ENCODE measurements around the gene VPREB1. TPM values are rescaled to one million over a fixed set of nuclear protein-coding genes. Genes with fewer than 3 reads are reported as not detected.

VPREB1 gene
- total and polyA plus RNA-seq, 2 donors (not counting 1 experiment from before 2014, with no cell fraction given) = not detected

GRCh38 chr22:22229683-22230420, 14.7 kb upstream of the VPREB1 start:
- H3K9me3 ChIP-seq (ENCODE audit: control insufficient read depth, insufficient read depth, low read depth, low read length) = no peaks in the 10 kb centered on the region
- H3K36me3 ChIP-seq (ENCODE audit: control insufficient read depth, insufficient read depth, low read length) = no peaks in the 10 kb centered on the region
- no peaks in the 10 kb centered on the region for H3K79me2 ChIP-seq (ENCODE audit: control insufficient read depth, insufficient read depth, low read length)
- no peak for TF ChIP-seq EZH2 (IDR thresholded peaks at IDR 0.05; ENCODE audit: low read length, missing control alignments)
- TF ChIP-seq, protein P1, sequence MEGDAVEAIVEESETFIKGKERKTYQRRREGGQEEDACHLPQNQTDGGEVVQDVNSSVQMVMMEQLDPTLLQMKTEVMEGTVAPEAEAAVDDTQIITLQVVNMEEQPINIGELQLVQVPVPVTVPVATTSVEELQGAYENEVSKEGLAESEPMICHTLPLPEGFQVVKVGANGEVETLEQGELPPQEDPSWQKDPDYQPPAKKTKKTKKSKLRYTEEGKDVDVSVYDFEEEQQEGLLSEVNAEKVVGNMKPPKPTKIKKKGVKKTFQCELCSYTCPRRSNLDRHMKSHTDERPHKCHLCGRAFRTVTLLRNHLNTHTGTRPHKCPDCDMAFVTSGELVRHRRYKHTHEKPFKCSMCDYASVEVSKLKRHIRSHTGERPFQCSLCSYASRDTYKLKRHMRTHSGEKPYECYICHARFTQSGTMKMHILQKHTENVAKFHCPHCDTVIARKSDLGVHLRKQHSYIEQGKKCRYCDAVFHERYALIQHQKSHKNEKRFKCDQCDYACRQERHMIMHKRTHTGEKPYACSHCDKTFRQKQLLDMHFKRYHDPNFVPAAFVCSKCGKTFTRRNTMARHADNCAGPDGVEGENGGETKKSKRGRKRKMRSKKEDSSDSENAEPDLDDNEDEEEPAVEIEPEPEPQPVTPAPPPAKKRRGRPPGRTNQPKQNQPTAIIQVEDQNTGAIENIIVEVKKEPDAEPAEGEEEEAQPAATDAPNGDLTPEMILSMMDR (conservative IDR thresholded peaks at IDR 0.05 in 1 of 2, IDR thresholded peaks at IDR 0.05 in 1 of 2; ENCODE audit: low read depth in 1 of 2, low read length in 2 of 2) = no peak
- no peaks in the 10 kb centered on the region for H3K4me1 ChIP-seq (ENCODE audit: control insufficient read depth, extremely low read depth, insufficient read depth, low read length)
- no peaks in the 10 kb centered on the region for H3K27me3 ChIP-seq (ENCODE audit: control insufficient read depth, insufficient read depth, low read length)
- H2AFZ ChIP-seq (ENCODE audit: low read length) = no peak overlapping the region
- H3K4me3 ChIP-seq (replicated peaks in 1 of 4; ENCODE audit: control extremely low read depth in 1 of 4, insufficient read depth in 1 of 4, low read depth in 3 of 4, low read length in 4 of 4) = no peak overlapping the region
- H3K27ac ChIP-seq (ENCODE audit: insufficient read depth, low read length) = no peak overlapping the region
- no peak for DNase-seq (ENCODE audit: low read depth in 2 of 2)
- H3K4me2 ChIP-seq (ENCODE audit: extremely low read depth, insufficient read depth, low read length) = no peak overlapping the region
- no peak overlapping the region for H3K9ac ChIP-seq (ENCODE audit: insufficient read depth, low read length)
- H4K20me1 ChIP-seq (ENCODE audit: control insufficient read depth, extremely low read depth, insufficient read depth, low read length) = no peaks in the 10 kb centered on the region

GRCh38 chr22:22230438-22230837, 14.1 kb upstream of the VPREB1 start:
- Histone ChIP-seq H3K4me2 (ENCODE audit: extremely low read depth, insufficient read depth, low read length) (no peak overlapping the region), H3K27ac (ENCODE audit: insufficient read depth, low read length) (no peak overlapping the region), H3K36me3 (ENCODE audit: control insufficient read depth, insufficient read depth, low read length) (no peaks in the 10 kb centered on the region), H3K4me1 (ENCODE audit: control insufficient read depth, extremely low read depth, insufficient read depth, low read length) (no peaks in the 10 kb centered on the region), H3K9ac (ENCODE audit: insufficient read depth, low read length) (no peak overlapping the region), H2AFZ (ENCODE audit: low read length) (no peak overlapping the region), H3K9me3 (ENCODE audit: control insufficient read depth, insufficient read depth, low read depth, low read length) (no peaks in the 10 kb centered on the region), H3K4me3 (replicated peaks in 1 of 4; ENCODE audit: control extremely low read depth in 1 of 4, insufficient read depth in 1 of 4, low read depth in 3 of 4, low read length in 4 of 4) (no peak overlapping the region), H3K79me2 (ENCODE audit: control insufficient read depth, insufficient read depth, low read length) (no peaks in the 10 kb centered on the region), H4K20me1 (ENCODE audit: control insufficient read depth, extremely low read depth, insufficient read depth, low read length) (no peaks in the 10 kb centered on the region), H3K27me3 (ENCODE audit: control insufficient read depth, insufficient read depth, low read length) (no peaks in the 10 kb centered on the region)
- DNase-seq (ENCODE audit: low read depth in 2 of 2) = no peak
- TF ChIP-seq, protein P1 (conservative IDR thresholded peaks at IDR 0.05 in 1 of 2, IDR thresholded peaks at IDR 0.05 in 1 of 2; ENCODE audit: low read depth in 1 of 2, low read length in 2 of 2) = no peak
- TF ChIP-seq EZH2 (IDR thresholded peaks at IDR 0.05; ENCODE audit: low read length, missing control alignments) = no peak

DNA sequence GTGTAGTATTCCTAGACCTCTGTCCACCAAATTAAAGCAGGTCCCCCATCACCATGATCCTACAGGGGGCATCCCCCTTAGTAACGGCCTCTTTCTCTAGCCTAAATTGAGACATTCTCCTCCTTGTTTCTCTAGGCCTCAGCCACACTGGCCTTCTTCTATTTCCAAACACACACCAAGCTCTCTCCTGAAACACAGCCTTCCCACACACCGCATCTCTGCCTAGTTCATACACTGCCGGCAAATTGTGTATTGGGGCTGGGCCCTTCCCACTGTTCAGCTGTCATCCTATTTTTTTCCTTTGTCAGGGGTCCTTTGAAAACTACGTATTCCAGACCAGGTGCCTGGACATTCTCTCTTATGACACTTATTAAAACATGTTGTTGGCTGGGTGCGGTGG, 11.5 kb upstream of the VPREB1 start:
- Histone ChIP-seq H3K4me1 (ENCODE audit: control insufficient read depth, extremely low read depth, insufficient read depth, low read length) (no peaks in the 10 kb centered on the region), H3K4me2 (ENCODE audit: extremely low read depth, insufficient read depth, low read length) (no peak overlapping the region), H3K79me2 (ENCODE audit: control insufficient read depth, insufficient read depth, low read length) (no peaks in the 10 kb centered on the region), H3K27me3 (ENCODE audit: control insufficient read depth, insufficient read depth, low read length) (no peaks in the 10 kb centered on the region), H3K36me3 (ENCODE audit: control insufficient read depth, insufficient read depth, low read length) (no peaks in the 10 kb centered on the region), H2AFZ (ENCODE audit: low read length) (no peak overlapping the region), H3K9me3 (ENCODE audit: control insufficient read depth, insufficient read depth, low read depth, low read length) (no peaks in the 10 kb centered on the region), H3K27ac (ENCODE audit: insufficient read depth, low read length) (no peak overlapping the region), H3K9ac (ENCODE audit: insufficient read depth, low read length) (no peak overlapping the region), H4K20me1 (ENCODE audit: control insufficient read depth, extremely low read depth, insufficient read depth, low read length) (no peaks in the 10 kb centered on the region), H3K4me3 (replicated peaks in 1 of 4; ENCODE audit: control extremely low read depth in 1 of 4, insufficient read depth in 1 of 4, low read depth in 3 of 4, low read length in 4 of 4) (no peak overlapping the region)
- DNase-seq (ENCODE audit: low read depth in 2 of 2) = no peak
- TF ChIP-seq EZH2 (IDR thresholded peaks at IDR 0.05; ENCODE audit: low read length, missing control alignments) = no peak
- TF ChIP-seq, protein P1 (conservative IDR thresholded peaks at IDR 0.05 in 1 of 2, IDR thresholded peaks at IDR 0.05 in 1 of 2; ENCODE audit: low read depth in 1 of 2, low read length in 2 of 2) = no peak

Data from fibroblast of lung (primary cell).